ENCODE data around the gene TRAF4.

GRCh38 chr17:28723159-28723835 is 20.5 kb upstream of the TRAF4 start:
- TF ChIP-seq POLR2A (IDR thresholded peaks at IDR 0.05; ENCODE audit: low read depth, low read length) (no peak; the same call in 1 of the 2 replicates), TAF1 (IDR thresholded peaks at IDR 0.05; ENCODE audit: low read depth, low read length) (no peak), POLR2AphosphoS5 (IDR thresholded peaks at IDR 0.05; ENCODE audit: low read depth, low read length) (no peak; the same call in 1 of the 2 replicates), SPI1 (IDR thresholded peaks at IDR 0.05; ENCODE audit: low read depth, low read length) (no peak)
